ENCODE measurements around the gene PSTPIP1. TPM values are rescaled to one million over a fixed set of nuclear protein-coding genes. Genes with fewer than 3 reads are reported as not detected.

PSTPIP1 gene
- total RNA-seq, 4 donors from 2014 or later, result 2.9 to 8.9 (median 4.0) TPM

GRCh38 chr15:77020348-77021087 is 25.6 kb downstream of the PSTPIP1 start:
- TF ChIP-seq CTCF (IDR thresholded peaks at IDR 0.05) (no peak), POLR2A (IDR thresholded peaks at IDR 0.05) (no peak)
- no peak overlapping the region for H3K4me3 ChIP-seq (ENCODE audit: low read depth, poor library complexity, severe bottlenecking)
- intact Hi-C loops (cut with DNase I; ENCODE audit: low total_unique reads), result no loop called here
- no peak for DNase-seq (ENCODE audit: low spot score in 2 of 2)
- 81 to 87% methylated on average over 6 of the region's 6 CpGs for WGBS, 2 donors

- intact Hi-C loops (cut with DNase I; ENCODE audit: low total_unique reads), result no loop called here
- H3K4me3 ChIP-seq (ENCODE audit: low read depth, poor library complexity, severe bottlenecking), result no peak overlapping the region
- no peak for TF ChIP-seq POLR2A (IDR thresholded peaks at IDR 0.05)
- no peak for TF ChIP-seq CTCF (IDR thresholded peaks at IDR 0.05)
- DNase-seq (ENCODE audit: low spot score in 2 of 2), result no peak
- WGBS, 2 donors, result 84% methylated on average over 9 of the region's 9 CpGs
These were observed 26.2 kb downstream of the PSTPIP1 start for GRCh38 chr15:77021088-77021481.

- no peak for TF ChIP-seq CTCF (IDR thresholded peaks at IDR 0.05)
- TF ChIP-seq POLR2A (IDR thresholded peaks at IDR 0.05), result no peak
- WGBS, 2 donors, result 63 to 73% methylated on average over 7 of the region's 7 CpGs
- intact Hi-C loops (cut with DNase I; ENCODE audit: low total_unique reads), result no loop called here
- no peak for DNase-seq (ENCODE audit: low spot score in 2 of 2)
- H3K4me3 ChIP-seq (ENCODE audit: low read depth, poor library complexity, severe bottlenecking), result no peak overlapping the region
These were observed 27.0 kb downstream of the PSTPIP1 start for GRCh38 chr15:77021803-77022381.

- no peak for DNase-seq (ENCODE audit: low spot score in 2 of 2)
- no peak overlapping the region for H3K4me3 ChIP-seq (ENCODE audit: low read depth, poor library complexity, severe bottlenecking)
- TF ChIP-seq POLR2A (IDR thresholded peaks at IDR 0.05) (no peak), CTCF (IDR thresholded peaks at IDR 0.05) (no peak)
- 93% methylated on average over 14 of the region's 14 CpGs for WGBS, 2 donors
- intact Hi-C loops (cut with DNase I; ENCODE audit: low total_unique reads), result no loop called here
These were observed 28.0 kb downstream of the PSTPIP1 start for GRCh38 chr15:77022646-77023575.

GRCh38 chr15:77023576-77024272 is 28.8 kb downstream of the PSTPIP1 start:
- intact Hi-C loops (cut with DNase I; ENCODE audit: low total_unique reads), result loop anchor here (2.0 kb wide), 1 partner anchor 519 kb away; no protein-coding TSS in a partner anchor
- no peak for DNase-seq (ENCODE audit: low spot score in 2 of 2)
- no peak overlapping the region for H3K4me3 ChIP-seq (ENCODE audit: low read depth, poor library complexity, severe bottlenecking)
- TF ChIP-seq POLR2A (IDR thresholded peaks at IDR 0.05) (no peak), CTCF (IDR thresholded peaks at IDR 0.05) (no peak)
- 58 to 64% methylated on average over 18 to 20 of the region's 20 CpGs for WGBS, 2 donors

Data from lower leg skin (tissue), 4 donors.